Measurements from ENCODE around the gene ANKRD45. TPM values are rescaled to one million over a fixed set of nuclear protein-coding genes. Genes with fewer than 3 reads are reported as not detected.

Gene ANKRD45
- total and polyA plus RNA-seq, 2 of the 13 experiments (the other 11 are each of a cell fraction or from before 2014, with no cell fraction given): not detected

DNA sequence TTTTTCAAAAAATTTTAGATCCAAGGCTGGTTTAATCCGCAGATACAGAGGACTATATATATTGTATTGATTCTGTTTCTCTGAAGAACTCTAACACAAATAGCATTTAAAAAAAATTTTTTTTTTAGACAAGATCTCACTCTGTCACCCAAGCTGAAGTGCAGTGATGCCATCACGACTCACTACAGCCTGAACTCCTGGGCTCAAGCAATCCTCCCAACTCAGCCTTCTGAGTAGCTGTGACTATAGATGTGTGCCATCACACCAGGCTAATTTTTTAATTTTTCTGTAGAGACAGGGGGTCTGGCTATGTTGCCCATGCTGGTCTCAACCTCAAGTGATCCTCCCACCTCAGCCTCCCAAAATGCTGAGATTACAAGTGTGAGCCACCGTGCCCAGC lies 3.0 kb downstream of the ANKRD45 start:
- POLR2A ChIA-PET: no interaction called here
- TF ChIP-seq THYN1 (CRISPR knock-in tag; IDR thresholded peaks at IDR 0.05; ENCODE audit: borderline replicate concordance, low read depth) (no peak), MBNL3 (CRISPR knock-in tag; conservative IDR thresholded peaks at IDR 0.05) (no peak), PLRG1 (conservative IDR thresholded peaks at IDR 0.05) (no peak), ZNF343 (CRISPR knock-in tag; IDR thresholded peaks at IDR 0.05) (no peak), ZNF20 (CRISPR knock-in tag; IDR thresholded peaks at IDR 0.05) (no peak), GABPA (IDR thresholded peaks at IDR 0.05; ENCODE audit: low read depth, low read length) (no peak), GABPA (CRISPR knock-in tag; IDR thresholded peaks at IDR 0.05; ENCODE audit: low read depth) (no peak), NFE2L1 (CRISPR knock-in tag; IDR thresholded peaks at IDR 0.05; ENCODE audit: borderline replicate concordance) (no peak)
- TF ChIP-seq, protein P1, sequence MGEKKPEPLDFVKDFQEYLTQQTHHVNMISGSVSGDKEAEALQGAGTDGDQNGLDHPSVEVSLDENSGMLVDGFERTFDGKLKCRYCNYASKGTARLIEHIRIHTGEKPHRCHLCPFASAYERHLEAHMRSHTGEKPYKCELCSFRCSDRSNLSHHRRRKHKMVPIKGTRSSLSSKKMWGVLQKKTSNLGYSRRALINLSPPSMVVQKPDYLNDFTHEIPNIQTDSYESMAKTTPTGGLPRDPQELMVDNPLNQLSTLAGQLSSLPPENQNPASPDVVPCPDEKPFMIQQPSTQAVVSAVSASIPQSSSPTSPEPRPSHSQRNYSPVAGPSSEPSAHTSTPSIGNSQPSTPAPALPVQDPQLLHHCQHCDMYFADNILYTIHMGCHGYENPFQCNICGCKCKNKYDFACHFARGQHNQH (CRISPR knock-in tag; IDR thresholded peaks at IDR 0.05): no peak
- TF ChIP-seq, protein P2, sequence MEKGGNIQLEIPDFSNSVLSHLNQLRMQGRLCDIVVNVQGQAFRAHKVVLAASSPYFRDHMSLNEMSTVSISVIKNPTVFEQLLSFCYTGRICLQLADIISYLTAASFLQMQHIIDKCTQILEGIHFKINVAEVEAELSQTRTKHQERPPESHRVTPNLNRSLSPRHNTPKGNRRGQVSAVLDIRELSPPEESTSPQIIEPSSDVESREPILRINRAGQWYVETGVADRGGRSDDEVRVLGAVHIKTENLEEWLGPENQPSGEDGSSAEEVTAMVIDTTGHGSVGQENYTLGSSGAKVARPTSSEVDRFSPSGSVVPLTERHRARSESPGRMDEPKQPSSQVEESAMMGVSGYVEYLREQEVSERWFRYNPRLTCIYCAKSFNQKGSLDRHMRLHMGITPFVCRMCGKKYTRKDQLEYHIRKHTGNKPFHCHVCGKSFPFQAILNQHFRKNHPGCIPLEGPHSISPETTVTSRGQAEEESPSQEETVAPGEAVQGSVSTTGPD (CRISPR knock-in tag; IDR thresholded peaks at IDR 0.05): no peak
- TF ChIP-seq, protein P3, sequence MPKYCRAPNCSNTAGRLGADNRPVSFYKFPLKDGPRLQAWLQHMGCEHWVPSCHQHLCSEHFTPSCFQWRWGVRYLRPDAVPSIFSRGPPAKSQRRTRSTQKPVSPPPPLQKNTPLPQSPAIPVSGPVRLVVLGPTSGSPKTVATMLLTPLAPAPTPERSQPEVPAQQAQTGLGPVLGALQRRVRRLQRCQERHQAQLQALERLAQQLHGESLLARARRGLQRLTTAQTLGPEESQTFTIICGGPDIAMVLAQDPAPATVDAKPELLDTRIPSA (CRISPR knock-in tag; IDR thresholded peaks at IDR 0.05; ENCODE audit: borderline replicate concordance): no peak
- TF ChIP-seq, protein P4, sequence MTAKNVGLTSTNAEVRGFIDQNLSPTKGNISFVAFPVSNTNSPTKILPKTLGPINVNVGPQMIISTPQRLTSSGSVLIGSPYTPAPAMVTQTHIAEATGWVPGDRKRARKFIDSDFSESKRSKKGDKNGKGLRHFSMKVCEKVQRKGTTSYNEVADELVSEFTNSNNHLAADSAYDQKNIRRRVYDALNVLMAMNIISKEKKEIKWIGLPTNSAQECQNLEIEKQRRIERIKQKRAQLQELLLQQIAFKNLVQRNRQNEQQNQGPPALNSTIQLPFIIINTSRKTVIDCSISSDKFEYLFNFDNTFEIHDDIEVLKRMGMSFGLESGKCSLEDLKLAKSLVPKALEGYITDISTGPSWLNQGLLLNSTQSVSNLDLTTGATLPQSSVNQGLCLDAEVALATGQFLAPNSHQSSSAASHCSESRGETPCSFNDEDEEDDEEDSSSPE (CRISPR knock-in tag; IDR thresholded peaks at IDR 0.05): no peak
- TF ChIP-seq, protein P5, sequence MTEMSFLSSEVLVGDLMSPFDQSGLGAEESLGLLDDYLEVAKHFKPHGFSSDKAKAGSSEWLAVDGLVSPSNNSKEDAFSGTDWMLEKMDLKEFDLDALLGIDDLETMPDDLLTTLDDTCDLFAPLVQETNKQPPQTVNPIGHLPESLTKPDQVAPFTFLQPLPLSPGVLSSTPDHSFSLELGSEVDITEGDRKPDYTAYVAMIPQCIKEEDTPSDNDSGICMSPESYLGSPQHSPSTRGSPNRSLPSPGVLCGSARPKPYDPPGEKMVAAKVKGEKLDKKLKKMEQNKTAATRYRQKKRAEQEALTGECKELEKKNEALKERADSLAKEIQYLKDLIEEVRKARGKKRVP (CRISPR knock-in tag; IDR thresholded peaks at IDR 0.05): no peak
- TF ChIP-seq, protein P6, sequence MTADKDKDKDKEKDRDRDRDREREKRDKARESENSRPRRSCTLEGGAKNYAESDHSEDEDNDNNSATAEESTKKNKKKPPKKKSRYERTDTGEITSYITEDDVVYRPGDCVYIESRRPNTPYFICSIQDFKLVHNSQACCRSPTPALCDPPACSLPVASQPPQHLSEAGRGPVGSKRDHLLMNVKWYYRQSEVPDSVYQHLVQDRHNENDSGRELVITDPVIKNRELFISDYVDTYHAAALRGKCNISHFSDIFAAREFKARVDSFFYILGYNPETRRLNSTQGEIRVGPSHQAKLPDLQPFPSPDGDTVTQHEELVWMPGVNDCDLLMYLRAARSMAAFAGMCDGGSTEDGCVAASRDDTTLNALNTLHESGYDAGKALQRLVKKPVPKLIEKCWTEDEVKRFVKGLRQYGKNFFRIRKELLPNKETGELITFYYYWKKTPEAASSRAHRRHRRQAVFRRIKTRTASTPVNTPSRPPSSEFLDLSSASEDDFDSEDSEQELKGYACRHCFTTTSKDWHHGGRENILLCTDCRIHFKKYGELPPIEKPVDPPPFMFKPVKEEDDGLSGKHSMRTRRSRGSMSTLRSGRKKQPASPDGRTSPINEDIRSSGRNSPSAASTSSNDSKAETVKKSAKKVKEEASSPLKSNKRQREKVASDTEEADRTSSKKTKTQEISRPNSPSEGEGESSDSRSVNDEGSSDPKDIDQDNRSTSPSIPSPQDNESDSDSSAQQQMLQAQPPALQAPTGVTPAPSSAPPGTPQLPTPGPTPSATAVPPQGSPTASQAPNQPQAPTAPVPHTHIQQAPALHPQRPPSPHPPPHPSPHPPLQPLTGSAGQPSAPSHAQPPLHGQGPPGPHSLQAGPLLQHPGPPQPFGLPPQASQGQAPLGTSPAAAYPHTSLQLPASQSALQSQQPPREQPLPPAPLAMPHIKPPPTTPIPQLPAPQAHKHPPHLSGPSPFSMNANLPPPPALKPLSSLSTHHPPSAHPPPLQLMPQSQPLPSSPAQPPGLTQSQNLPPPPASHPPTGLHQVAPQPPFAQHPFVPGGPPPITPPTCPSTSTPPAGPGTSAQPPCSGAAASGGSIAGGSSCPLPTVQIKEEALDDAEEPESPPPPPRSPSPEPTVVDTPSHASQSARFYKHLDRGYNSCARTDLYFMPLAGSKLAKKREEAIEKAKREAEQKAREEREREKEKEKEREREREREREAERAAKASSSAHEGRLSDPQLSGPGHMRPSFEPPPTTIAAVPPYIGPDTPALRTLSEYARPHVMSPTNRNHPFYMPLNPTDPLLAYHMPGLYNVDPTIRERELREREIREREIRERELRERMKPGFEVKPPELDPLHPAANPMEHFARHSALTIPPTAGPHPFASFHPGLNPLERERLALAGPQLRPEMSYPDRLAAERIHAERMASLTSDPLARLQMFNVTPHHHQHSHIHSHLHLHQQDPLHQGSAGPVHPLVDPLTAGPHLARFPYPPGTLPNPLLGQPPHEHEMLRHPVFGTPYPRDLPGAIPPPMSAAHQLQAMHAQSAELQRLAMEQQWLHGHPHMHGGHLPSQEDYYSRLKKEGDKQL (CRISPR knock-in tag; IDR thresholded peaks at IDR 0.05; ENCODE audit: low read depth): no peak

More for the DNA sequence above, 3.0 kb downstream of the ANKRD45 start:
- FAIRE-seq: no peak
- Histone ChIP-seq H3K27me3 (ENCODE audit: control insufficient read depth in 1 of 2, insufficient read depth in 2 of 2, low read length in 2 of 2) (peaks cover 1 to 29% of the 10 kb centered on the region in 2 experiments; a peak in 3 of 5 replicates), H3K4me3 (replicated peaks in 1 of 3; ENCODE audit: insufficient read depth in 1 of 3, low read depth in 2 of 3, low read length in 3 of 3) (no peak overlapping the region), H3K4me1 (ENCODE audit: insufficient read depth, low read length) (no peaks in the 10 kb centered on the region), H3K4me2 (ENCODE audit: low read depth, low read length) (no peak overlapping the region), H2AFZ (ENCODE audit: low read length) (no peak overlapping the region), H4K20me1 (ENCODE audit: insufficient read depth, low read length) (no peaks in the 10 kb centered on the region), H3K79me2 (ENCODE audit: insufficient read depth, low read length) (no peaks in the 10 kb centered on the region), H3K36me3 (replicated peaks in 1 of 2; ENCODE audit: control insufficient read depth in 1 of 2, insufficient read depth in 2 of 2, low read length in 2 of 2) (no peaks in the 10 kb centered on the region), H3K9me3 (ENCODE audit: low read length) (no peaks in the 10 kb centered on the region), H3K27ac (ENCODE audit: extremely low read length, insufficient read depth, low read length) (no peak overlapping the region), H3K9ac (ENCODE audit: insufficient read depth, low read depth, low read length) (no peak overlapping the region)
- 10% methylated on average over 3 of the region's 3 CpGs for WGBS (ENCODE audit: low lambda C conversion rate)
- in situ Hi-C loops (cut with HindIII; ENCODE audit: extremely low pct_ligation_motif_present, low pct_unique_long_range_greater_than_20kb) (no loop called here), intact Hi-C loops (cut with micrococcal nuclease; ENCODE audit: unreplicated experiment) (no loop called here)
- DNase-seq (ENCODE audit: low spot score): no peak
- no TSS peak for BruUV-seq (replicated peaks)
- CTCF ChIA-PET (ENCODE audit: low intra/inter-chr PET ratio, low total read pairs): no interaction called here
- ATAC-seq: no peak
